ENCODE results near the gene DTL. TPM values are rescaled to one million over a fixed set of nuclear protein-coding genes. Genes with fewer than 3 reads are reported as not detected.

The DTL gene
- total RNA-seq, 1 experiment from 2014 or later: 41.0 TPM

GRCh38 chr1:212067787-212068186, 32.2 kb downstream of the DTL start:
- POLR2A ChIA-PET: interaction anchor here (0.9 kb wide), 1 partner anchor 226 kb away, joined by 3 read pairs; no protein-coding TSS in a partner anchor
- Histone ChIP-seq H3K79me2 (ENCODE audit: insufficient read depth, low read length) (no peaks in the 10 kb centered on the region), H3K9me3 (ENCODE audit: control insufficient read depth in 1 of 2, insufficient read depth in 1 of 2, low read depth in 1 of 2, low read length in 2 of 2) (no peaks in the 10 kb centered on the region), H3K27ac (ENCODE audit: low read depth, low read length) (no peak overlapping the region), H2AFZ (ENCODE audit: low read depth, low read length, poor library complexity, severe bottlenecking) (no peak overlapping the region), H3K9ac (ENCODE audit: low read length) (no peak overlapping the region), H4K20me1 (ENCODE audit: insufficient read depth) (peaks cover under 1% of the 10 kb centered on the region; the same call in 1 of the 2 replicates), H3K9me2 (ENCODE audit: insufficient read depth) (no peaks in the 10 kb centered on the region), H3K27me3 (ENCODE audit: insufficient read depth, low read length) (no peaks in the 10 kb centered on the region), H3K4me2 (ENCODE audit: low read length) (no peak overlapping the region), H3K4me1 (ENCODE audit: control insufficient read depth in 1 of 2, insufficient read depth in 2 of 2, low read length in 2 of 2) (no peaks in the 10 kb centered on the region), H3K36me3 (ENCODE audit: control insufficient read depth in 1 of 2, insufficient read depth in 2 of 2, low read length in 2 of 2) (peaks cover 7 to 44% of the 10 kb centered on the region in 2 experiments; a peak in 3 of 4 replicates), H3K4me3 (replicated peaks in 1 of 2; ENCODE audit: low read depth in 1 of 2, low read length in 2 of 2) (no peak overlapping the region)
- ATAC-seq (no peak), DNase-seq (ENCODE audit: low read depth, low spot score) (no peak)
- TF ChIP-seq TCF7L2 (IDR thresholded peaks at IDR 0.05; ENCODE audit: borderline replicate concordance, extremely low read depth, insufficient read depth, insufficient read length): no peak
- TF ChIP-seq FOSL1 (IDR thresholded peaks at IDR 0.05; ENCODE audit: low read depth): no peak
- no peak for TF ChIP-seq EGR1 (IDR thresholded peaks at IDR 0.05; ENCODE audit: low read depth)
- no peak for TF ChIP-seq MAX (IDR thresholded peaks at IDR 0.05)
- TF ChIP-seq EZH2phosphoT487 (IDR thresholded peaks at IDR 0.05; ENCODE audit: borderline replicate concordance): no peak
- TF ChIP-seq SP1 (IDR thresholded peaks at IDR 0.05; ENCODE audit: low read depth): no peak
- no peak for TF ChIP-seq SIN3A (IDR thresholded peaks at IDR 0.05; ENCODE audit: low read depth)
- TF ChIP-seq REST (IDR thresholded peaks at IDR 0.05; ENCODE audit: low read depth): no peak
- no TSS peak for BruUV-seq (replicated peaks)
- CTCF ChIA-PET: no interaction called here
- intact Hi-C loops (cut with micrococcal nuclease): loop anchor here (10.0 kb wide), 1 partner anchor 717 kb away; no protein-coding TSS in a partner anchor
- RAD21 ChIA-PET (ENCODE audit: low non-redundant PET in 1 of 2, low total read pairs in 2 of 2, uncharacterized antibody in 2 of 2, unreplicated experiment in 2 of 2): no interaction called here

All from HCT116 (cell line).